GM23338 (cell line): ENCODE measurements around the gene LZIC. TPM values are rescaled to one million over a fixed set of nuclear protein-coding genes. Genes with fewer than 3 reads are reported as not detected.

Source experiments
- ATAC-seq: fragments of 200-7000 bp; cut with Tn5 transposase; 3 replicates; pipeline ENCODE4 v1.9.1; 2020
- DNase-seq: peaks from one replicate; pipeline ENCODE4 v3.0.0-alpha.2; 2015; ENCODE audit warnings: low spot score
- H2AFZ ChIP-seq: fragments of 200-600 bp; sonication (generic); 2 replicates; pipeline ENCODE4 v1.8.0; 2016; ENCODE audit warnings: antibody characterized with exemption, mild to moderate bottlenecking, moderate library complexity
- H3F3A ChIP-seq: fragments of 200-600 bp; sonication (generic); replicated peaks from 2 replicates; pipeline ENCODE4 v1.8.0; 2017; ENCODE audit warnings: antibody characterized with exemption, mixed run types, low read depth
- H3K27ac ChIP-seq: fragments of 200-600 bp; sonication (generic); 2 replicates; pipeline ENCODE4 v1.6.1; 2016; ENCODE audit warnings: low read depth
- H3K27me3 ChIP-seq: fragments of 200-600 bp; sonication (generic); 2 replicates; pipeline ENCODE4 v1.8.0; 2016; ENCODE audit warnings: mild to moderate bottlenecking, mixed run types, moderate library complexity; ENCODE audit not compliant: insufficient read depth
- H3K36me3 ChIP-seq: fragments of 200-600 bp; sonication (generic); 2 replicates; pipeline ENCODE4 v1.8.0; 2016; ENCODE audit warnings: mild to moderate bottlenecking; ENCODE audit not compliant: insufficient read depth
- H3K4me1 ChIP-seq: fragments of 200-600 bp; sonication (generic); 2 replicates; pipeline ENCODE4 v1.8.0; 2016; ENCODE audit warnings: mild to moderate bottlenecking, moderate library complexity; ENCODE audit not compliant: insufficient read depth
- H3K4me2 ChIP-seq: fragments of 200-600 bp; sonication (generic); 2 replicates; pipeline ENCODE4 v1.7.1; 2017; ENCODE audit warnings: mixed run types
- H3K4me3 ChIP-seq: fragments of 200-600 bp; sonication (generic); 2 replicates; pipeline ENCODE4 v1.6.1; 2016; ENCODE audit warnings: mixed run types
- H3K79me2 ChIP-seq: fragments of 200-600 bp; sonication (generic); replicated peaks from 2 replicates; pipeline ENCODE4 v1.8.0; 2017; ENCODE audit warnings: mild to moderate bottlenecking; ENCODE audit not compliant: insufficient read depth
- H3K9me2 ChIP-seq: fragments of 200-600 bp; sonication (generic); 2 replicates; pipeline ENCODE4 v1.8.0; 2017; ENCODE audit not compliant: insufficient read depth
- H4K20me1 ChIP-seq: fragments of 200-600 bp; sonication (generic); replicated peaks from 2 replicates; pipeline ENCODE4 v1.8.0; 2017; ENCODE audit warnings: mild to moderate bottlenecking; ENCODE audit not compliant: insufficient read depth
- H3K27ac Mint-ChIP-seq: 2 replicates; pipeline ENCODE4 v1.8.0; 2020; ENCODE audit warnings: inconsistent platforms, mild to moderate bottlenecking, moderate library complexity, mixed read lengths
- H3K27me3 Mint-ChIP-seq: 3 replicates; pipeline ENCODE4 v1.8.0; 2022; ENCODE audit warnings: low read depth, mild to moderate bottlenecking, moderate library complexity, mixed read lengths, inconsistent platforms; ENCODE audit not compliant: insufficient read depth, poor library complexity
- H3K36me3 Mint-ChIP-seq: 3 replicates; pipeline ENCODE4 v1.8.0; 2021; ENCODE audit warnings: low read depth, mild to moderate bottlenecking, inconsistent platforms, moderate library complexity, mixed read lengths
- H3K4me1 Mint-ChIP-seq: 3 replicates; pipeline ENCODE4 v1.8.0; 2020; ENCODE audit warnings: mild to moderate bottlenecking, inconsistent platforms, mixed read lengths
- H3K4me3 Mint-ChIP-seq: 3 replicates; pipeline ENCODE4 v1.8.0; 2021; ENCODE audit warnings: moderate library complexity, mild to moderate bottlenecking, inconsistent platforms, mixed read lengths
- H3K9me3 Mint-ChIP-seq: 3 replicates; pipeline ENCODE4 v1.8.0; 2020; ENCODE audit warnings: moderate library complexity, mild to moderate bottlenecking, inconsistent platforms, mixed read lengths
- CREB1 ChIP-seq: fragments of 250-450 bp; sonication (Bioruptor Pico); IDR thresholded peaks from 2 replicates; pipeline ENCODE4 v1.5.0; 2020; ENCODE audit warnings: low read depth, mild to moderate bottlenecking, moderate library complexity
- CTCF ChIP-seq, 2 experiments: fragments of 200-600 bp in 1 of 2; sonication (generic) in 1 of 2; conservative IDR thresholded peaks; 2 replicates each; pipeline versions ENCODE4 v1.5.1 to v1.6.1; 2016 to 2017; ENCODE audit warnings: antibody characterized with exemption in 2 of 2, low read depth in 2 of 2, mild to moderate bottlenecking in 2 of 2, moderate library complexity in 1 of 2
- EZH2 ChIP-seq: fragments of 200-600 bp; sonication (generic); IDR thresholded peaks from one replicate; pipeline ENCODE4 v1.8.0; 2017; ENCODE audit warnings: antibody characterized with exemption, mild to moderate bottlenecking, low read depth; ENCODE audit not compliant: unreplicated experiment
- EZH2phosphoT487 ChIP-seq: fragments of 200-600 bp; sonication (generic); IDR thresholded peaks from one replicate; pipeline ENCODE4 v1.8.1; 2018; ENCODE audit warnings: antibody characterized with exemption; ENCODE audit not compliant: unreplicated experiment
- JUNB ChIP-seq: IDR thresholded peaks from one replicate; pipeline ENCODE4 v1.6.1; 2016; ENCODE audit warnings: antibody characterized with exemption; ENCODE audit not compliant: unreplicated experiment
- NANOG ChIP-seq: IDR thresholded peaks from 2 replicates; pipeline ENCODE4 v1.6.1; 2016; ENCODE audit warnings: antibody characterized with exemption, borderline replicate concordance
- STAT1 ChIP-seq: IDR thresholded peaks from one replicate; pipeline ENCODE4 v1.6.1; 2016; ENCODE audit warnings: antibody characterized with exemption; ENCODE audit not compliant: unreplicated experiment
- ZNF114 ChIP-seq: fragments of 250-450 bp; sonication (Bioruptor Pico); IDR thresholded peaks from 2 replicates; pipeline ENCODE4 v1.5.0; 2020; ENCODE audit warnings: mild to moderate bottlenecking, moderate library complexity
- ZNF331 ChIP-seq: fragments of 250-450 bp; sonication (Bioruptor Pico); IDR thresholded peaks from 2 replicates; pipeline ENCODE4 v1.5.0; 2020; ENCODE audit warnings: low read depth, mild to moderate bottlenecking, moderate library complexity
- polyA plus RNA-seq: library from polyadenylated mRNA; unstranded; fragments of >200 nt; fragmentation: Nextera tagmentation; extraction: Ambion mirVana; gene quantifications from 2 replicates; pipeline ENCODE4 v1.2.1, GENCODE V29; 2016
- total RNA-seq: library from RNA; depleted of rRNA; stranded (reverse); fragments of >200 nt; shearing (Covaris generic); gene quantifications from 2 replicates; pipeline ENCODE4 v1.2.3, GENCODE V29; 2014
- TF ChIP-seq, protein P1 (sequence below): fragments of 250-450 bp; sonication (Bioruptor Pico); IDR thresholded peaks from 2 replicates; pipeline ENCODE4 v1.5.0; 2020; ENCODE audit warnings: mild to moderate bottlenecking, moderate library complexity

The LZIC gene
- total and polyA plus RNA-seq, 2 experiments from 2014 or later: 19.4 to 23.5 TPM

GRCh38 chr1:9882296-9882944, 60.8 kb downstream of the LZIC start:
- H3K4me2 ChIP-seq: no peak overlapping the region
- no peak for TF ChIP-seq STAT1
- no peak overlapping the region for H3K27ac ChIP-seq

DNA sequence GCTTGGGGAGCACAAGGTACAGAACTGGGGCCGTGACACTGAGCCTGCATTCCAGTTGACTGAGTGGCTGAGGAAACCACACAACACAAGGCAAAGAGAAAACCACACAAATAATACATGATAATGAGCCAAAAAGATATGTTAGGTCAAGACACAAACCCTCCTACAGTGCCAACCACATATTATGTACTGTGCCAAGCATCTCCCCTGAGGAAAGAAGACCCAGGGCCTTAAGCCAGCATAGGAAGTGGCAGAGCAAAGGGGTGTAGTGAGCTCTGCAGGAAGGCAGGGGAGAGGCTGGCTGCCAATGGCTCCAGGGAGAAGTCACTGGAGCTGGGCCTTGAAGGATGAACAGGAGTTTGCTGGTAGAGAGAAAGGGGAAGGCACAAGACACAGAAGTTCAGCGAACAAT, 61.3 kb downstream of the LZIC start:
- no peak overlapping the region for H3K4me3 Mint-ChIP-seq
- H3K27ac Mint-ChIP-seq: peak overlapping the region; percentile 16; the same call in 1 of the 2 replicates
- Histone ChIP-seq H3K79me2 (no peaks in the 10 kb centered on the region), H3K27ac (no peak overlapping the region), H3F3A (no peaks in the 10 kb centered on the region; the same call in 1 of the 2 replicates), H4K20me1 (no peaks in the 10 kb centered on the region; the same call in 1 of the 2 replicates), H3K4me2 (no peak overlapping the region), H3K9me2 (no peaks in the 10 kb centered on the region), H3K4me1 (no peaks in the 10 kb centered on the region), H2AFZ (no peak overlapping the region), H3K36me3 (no peaks in the 10 kb centered on the region), H3K27me3 (no peaks in the 10 kb centered on the region), H3K4me3 (no peak overlapping the region)
- peaks cover 13% of the 10 kb centered on the region; the same call in 2 of the 3 replicates for H3K4me1 Mint-ChIP-seq
- H3K9me3 Mint-ChIP-seq: no peaks in the 10 kb centered on the region
- TF ChIP-seq ZNF114 (no peak), CTCF (conservative IDR thresholded peaks at IDR 0.05; ENCODE audit: low read depth in 2 of 2) (no peak), ZNF331 (CRISPR knock-in tag) (no peak), NANOG (no peak), EZH2 (no peak), CREB1 (no peak), JUNB (no peak), STAT1 (no peak), EZH2phosphoT487 (no peak)
- TF ChIP-seq, protein P1, sequence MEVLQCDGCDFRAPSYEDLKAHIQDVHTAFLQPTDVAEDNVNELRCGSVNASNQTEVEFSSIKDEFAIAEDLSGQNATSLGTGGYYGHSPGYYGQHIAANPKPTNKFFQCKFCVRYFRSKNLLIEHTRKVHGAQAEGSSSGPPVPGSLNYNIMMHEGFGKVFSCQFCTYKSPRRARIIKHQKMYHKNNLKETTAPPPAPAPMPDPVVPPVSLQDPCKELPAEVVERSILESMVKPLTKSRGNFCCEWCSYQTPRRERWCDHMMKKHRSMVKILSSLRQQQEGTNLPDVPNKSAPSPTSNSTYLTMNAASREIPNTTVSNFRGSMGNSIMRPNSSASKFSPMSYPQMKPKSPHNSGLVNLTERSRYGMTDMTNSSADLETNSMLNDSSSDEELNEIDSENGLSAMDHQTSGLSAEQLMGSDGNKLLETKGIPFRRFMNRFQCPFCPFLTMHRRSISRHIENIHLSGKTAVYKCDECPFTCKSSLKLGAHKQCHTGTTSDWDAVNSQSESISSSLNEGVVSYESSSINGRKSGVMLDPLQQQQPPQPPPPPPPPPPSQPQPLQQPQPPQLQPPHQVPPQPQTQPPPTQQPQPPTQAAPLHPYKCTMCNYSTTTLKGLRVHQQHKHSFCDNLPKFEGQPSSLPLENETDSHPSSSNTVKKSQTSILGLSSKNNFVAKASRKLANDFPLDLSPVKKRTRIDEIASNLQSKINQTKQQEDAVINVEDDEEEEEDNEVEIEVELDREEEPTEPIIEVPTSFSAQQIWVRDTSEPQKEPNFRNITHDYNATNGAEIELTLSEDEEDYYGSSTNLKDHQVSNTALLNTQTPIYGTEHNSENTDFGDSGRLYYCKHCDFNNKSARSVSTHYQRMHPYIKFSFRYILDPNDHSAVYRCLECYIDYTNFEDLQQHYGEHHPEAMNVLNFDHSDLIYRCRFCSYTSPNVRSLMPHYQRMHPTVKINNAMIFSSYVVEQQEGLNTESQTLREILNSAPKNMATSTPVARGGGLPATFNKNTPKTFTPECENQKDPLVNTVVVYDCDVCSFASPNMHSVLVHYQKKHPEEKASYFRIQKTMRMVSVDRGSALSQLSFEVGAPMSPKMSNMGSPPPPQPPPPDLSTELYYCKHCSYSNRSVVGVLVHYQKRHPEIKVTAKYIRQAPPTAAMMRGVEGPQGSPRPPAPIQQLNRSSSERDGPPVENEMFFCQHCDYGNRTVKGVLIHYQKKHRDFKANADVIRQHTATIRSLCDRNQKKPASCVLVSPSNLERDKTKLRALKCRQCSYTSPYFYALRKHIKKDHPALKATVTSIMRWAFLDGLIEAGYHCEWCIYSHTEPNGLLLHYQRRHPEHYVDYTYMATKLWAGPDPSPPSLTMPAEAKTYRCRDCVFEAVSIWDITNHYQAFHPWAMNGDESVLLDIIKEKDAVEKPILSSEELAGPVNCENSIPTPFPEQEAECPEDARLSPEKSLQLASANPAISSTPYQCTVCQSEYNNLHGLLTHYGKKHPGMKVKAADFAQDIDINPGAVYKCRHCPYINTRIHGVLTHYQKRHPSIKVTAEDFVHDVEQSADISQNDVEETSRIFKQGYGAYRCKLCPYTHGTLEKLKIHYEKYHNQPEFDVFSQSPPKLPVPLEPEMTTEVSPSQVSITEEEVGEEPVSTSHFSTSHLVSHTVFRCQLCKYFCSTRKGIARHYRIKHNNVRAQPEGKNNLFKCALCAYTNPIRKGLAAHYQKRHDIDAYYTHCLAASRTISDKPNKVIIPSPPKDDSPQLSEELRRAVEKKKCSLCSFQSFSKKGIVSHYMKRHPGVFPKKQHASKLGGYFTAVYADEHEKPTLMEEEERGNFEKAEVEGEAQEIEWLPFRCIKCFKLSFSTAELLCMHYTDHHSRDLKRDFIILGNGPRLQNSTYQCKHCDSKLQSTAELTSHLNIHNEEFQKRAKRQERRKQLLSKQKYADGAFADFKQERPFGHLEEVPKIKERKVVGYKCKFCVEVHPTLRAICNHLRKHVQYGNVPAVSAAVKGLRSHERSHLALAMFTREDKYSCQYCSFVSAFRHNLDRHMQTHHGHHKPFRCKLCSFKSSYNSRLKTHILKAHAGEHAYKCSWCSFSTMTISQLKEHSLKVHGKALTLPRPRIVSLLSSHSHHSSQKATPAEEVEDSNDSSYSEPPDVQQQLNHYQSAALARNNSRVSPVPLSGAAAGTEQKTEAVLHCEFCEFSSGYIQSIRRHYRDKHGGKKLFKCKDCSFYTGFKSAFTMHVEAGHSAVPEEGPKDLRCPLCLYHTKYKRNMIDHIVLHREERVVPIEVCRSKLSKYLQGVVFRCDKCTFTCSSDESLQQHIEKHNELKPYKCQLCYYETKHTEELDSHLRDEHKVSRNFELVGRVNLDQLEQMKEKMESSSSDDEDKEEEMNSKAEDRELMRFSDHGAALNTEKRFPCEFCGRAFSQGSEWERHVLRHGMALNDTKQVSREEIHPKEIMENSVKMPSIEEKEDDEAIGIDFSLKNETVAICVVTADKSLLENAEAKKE (CRISPR knock-in tag): no peak
- no peak for DNase-seq
- ATAC-seq: no peak
- H3K27me3 Mint-ChIP-seq: peaks cover 4% of the 10 kb centered on the region
- peaks cover 6% of the 10 kb centered on the region; the same call in 2 of the 3 replicates for H3K36me3 Mint-ChIP-seq

More at GRCh38 chr1:9882296-9882944, 60.8 kb downstream of the LZIC start:
- Histone ChIP-seq H3K4me3 (no peak overlapping the region), H2AFZ (no peak overlapping the region), H3K79me2 (no peaks in the 10 kb centered on the region), H3K9me2 (no peaks in the 10 kb centered on the region), H3K4me1 (no peaks in the 10 kb centered on the region), H3F3A (no peaks in the 10 kb centered on the region; the same call in 1 of the 2 replicates), H3K36me3 (no peaks in the 10 kb centered on the region), H3K27me3 (no peaks in the 10 kb centered on the region), H4K20me1 (no peaks in the 10 kb centered on the region; the same call in 1 of the 2 replicates)
- no peak for DNase-seq
- H3K9me3 Mint-ChIP-seq: no peaks in the 10 kb centered on the region
- peaks cover 4% of the 10 kb centered on the region for H3K27me3 Mint-ChIP-seq
- H3K27ac Mint-ChIP-seq: peak overlapping the region; percentile 16; the same call in 1 of the 2 replicates
- H3K4me1 Mint-ChIP-seq: peaks cover 14% of the 10 kb centered on the region; the same call in 2 of the 3 replicates
- H3K36me3 Mint-ChIP-seq: peaks cover 6% of the 10 kb centered on the region; the same call in 2 of the 3 replicates
- H3K4me3 Mint-ChIP-seq: no peak overlapping the region
- no peak for ATAC-seq
